A549 (cell line): ENCODE data around the gene FGF18. TPM values are rescaled to one million over a fixed set of nuclear protein-coding genes. Genes with fewer than 3 reads are reported as not detected.
A peak's percentile ranks its signal among the peaks of the same experiment; 100 is the strongest.

ENCODE experiments used
- ATAC-seq, 2 experiments: fragments of 200-7000 bp in 1 of 2; fragments of >200 bp in 1 of 2; cut with Nextera tagmentation in 1 of 2; cut with Tn5 transposase in 1 of 2; 3 replicates each; pipeline versions ENCODE4 v1.8.0 to v1.9.1; 2018 to 2020; ENCODE audit warnings: mild to moderate bottlenecking in 1 of 2, moderate library complexity in 1 of 2
- CTCF ChIA-PET: fragments of 300-600 bp; sonication (Branson Sonifier 250); formaldehyde crosslinking; extraction: SDS; loops from one replicate; lab custom pipeline; 2021; ENCODE audit warnings: antibody characterized with exemption, inconsistent platforms; lab: Yijun Ruan, JAX
- POLR2A ChIA-PET: fragments of 350-600 bp; formaldehyde crosslinking; extraction: SDS; loops from one replicate; lab custom pipeline; 2021; ENCODE audit warnings: antibody characterized with exemption, inconsistent platforms; lab: Yijun Ruan, JAX
- DNase-seq, 2 experiments: peaks; one replicate each; pipeline versions ENCODE4 v3.0.0 to v3.0.0-alpha.2; 2011 to 2016; ENCODE audit warnings: low read depth in 1 of 2, low spot score in 1 of 2
- FAIRE-seq: peaks from 2 replicates; lab custom pipeline; 2011; peaks lifted over from hg19 to GRCh38; lab: Jason Lieb, UNC
- H3K27ac ChIP-seq, 2 experiments: fragments of >200 bp; sonication (Bioruptor Twin); formaldehyde crosslinking; 3 replicates each; pipeline ENCODE4 v1.5.1; 2016 to 2017
- H3K4me1 ChIP-seq: fragments of >200 bp; sonication (Bioruptor Twin); formaldehyde crosslinking; 3 replicates; pipeline ENCODE4 v1.6.1; 2016
- H3K4me2 ChIP-seq: fragments of >200 bp; sonication (Bioruptor Twin); formaldehyde crosslinking; 3 replicates; pipeline ENCODE4 v1.6.1; 2016
- H3K4me3 ChIP-seq: fragments of >200 bp; sonication (Bioruptor Twin); formaldehyde crosslinking; 3 replicates; pipeline ENCODE4 v1.5.1; 2016
- H3K9me3 ChIP-seq: fragments of >200 bp; sonication (Bioruptor Twin); formaldehyde crosslinking; 3 replicates; pipeline ENCODE4 v1.6.1; 2016
- CBX2 ChIP-seq: fragments of 200-600 bp; sonication (generic); IDR thresholded peaks from 2 replicates; pipeline ENCODE4 v1.6.1; 2016; ENCODE audit warnings: low read depth, mild to moderate bottlenecking, borderline replicate concordance
- CBX8 ChIP-seq: fragments of 200-600 bp; sonication (generic); IDR thresholded peaks from 2 replicates; pipeline ENCODE4 v1.6.1; 2016
- CHD4 ChIP-seq: fragments of 200-600 bp; sonication (generic); IDR thresholded peaks from 2 replicates; pipeline ENCODE4 v1.6.1; 2016; ENCODE audit warnings: antibody characterized with exemption, mild to moderate bottlenecking, borderline replicate concordance
- EHF ChIP-seq: fragments of 250-450 bp; sonication (Bioruptor Pico); IDR thresholded peaks from 2 replicates; pipeline ENCODE4 v1.5.0; 2020; ENCODE audit warnings: mild to moderate bottlenecking
- FOSL2 ChIP-seq, 2 experiments: fragments of 450-650 bp in 1 of 2; fragments of >200 bp in 1 of 2; sonication (Bioruptor Twin) in 1 of 2; formaldehyde crosslinking; IDR thresholded peaks; 2 replicates each; pipeline versions ENCODE4 v1.5.0 to v1.6.1; 2016 to 2020; ENCODE audit warnings: mild to moderate bottlenecking in 1 of 2, moderate library complexity in 1 of 2
- FOXS1 ChIP-seq: fragments of 250-450 bp; sonication (Bioruptor Pico); IDR thresholded peaks from 2 replicates; pipeline ENCODE4 v1.5.0; 2020; ENCODE audit warnings: mild to moderate bottlenecking, moderate library complexity
- HOXA7 ChIP-seq: fragments of 250-450 bp; sonication (Bioruptor Pico); IDR thresholded peaks from 2 replicates; pipeline ENCODE4 v1.5.0; 2020; ENCODE audit warnings: mild to moderate bottlenecking, moderate library complexity
- JUN ChIP-seq, 2 experiments: fragments of >200 bp; sonication (Bioruptor Twin); formaldehyde crosslinking; IDR thresholded peaks; 2 replicates in 1 of 2; 3 replicates in 1 of 2; pipeline ENCODE4 v1.6.1; 2016 to 2017
- KDM5A ChIP-seq: fragments of 200-600 bp; sonication (generic); IDR thresholded peaks from 2 replicates; pipeline ENCODE4 v1.6.1; 2016; ENCODE audit warnings: antibody characterized with exemption, mild to moderate bottlenecking
- MAZ ChIP-seq: fragments of 150-350 bp; IDR thresholded peaks from 2 replicates; pipeline ENCODE4 v1.6.1; 2014; ENCODE audit warnings: antibody characterized with exemption, low read depth, low read length, borderline replicate concordance
- NPAS2 ChIP-seq: fragments of 250-450 bp; sonication (Bioruptor Pico); IDR thresholded peaks from 2 replicates; pipeline ENCODE4 v1.8.0; 2022; ENCODE audit warnings: mild to moderate bottlenecking, moderate library complexity, borderline replicate concordance
- RFX5 ChIP-seq: fragments of 450-650 bp; IDR thresholded peaks from 2 replicates; pipeline ENCODE4 v1.7.1; 2014; ENCODE audit warnings: antibody characterized with exemption, mild to moderate bottlenecking, moderate library complexity
- RNF2 ChIP-seq: fragments of 200-600 bp; sonication (generic); IDR thresholded peaks from 2 replicates; pipeline ENCODE4 v1.6.1; 2016; ENCODE audit warnings: low read depth, mild to moderate bottlenecking, antibody characterized with exemption, moderate library complexity, borderline replicate concordance
- SMC3 ChIP-seq: fragments of >200 bp; sonication (Bioruptor Twin); formaldehyde crosslinking; IDR thresholded peaks from 3 replicates; pipeline ENCODE4 v1.6.1; 2018; ENCODE audit warnings: inconsistent platforms
- TP53 ChIP-seq: fragments of 250-450 bp; sonication (Bioruptor Pico); IDR thresholded peaks from 2 replicates; pipeline ENCODE4 v1.5.0; 2021; ENCODE audit warnings: mild to moderate bottlenecking, moderate library complexity
- ZFP36 ChIP-seq: fragments of 450-650 bp; IDR thresholded peaks from 2 replicates; pipeline ENCODE4 v1.6.1; 2014; ENCODE audit warnings: borderline replicate concordance; ENCODE audit not compliant: partially characterized antibody
- ZNF302 ChIP-seq: fragments of 250-450 bp; sonication (Bioruptor Pico); IDR thresholded peaks from 2 replicates; pipeline ENCODE4 v1.9.0; 2021; ENCODE audit warnings: inconsistent platforms, mild to moderate bottlenecking, moderate library complexity
- ZSCAN20 ChIP-seq: fragments of 250-450 bp; sonication (Bioruptor Pico); IDR thresholded peaks from 2 replicates; pipeline ENCODE4 v1.8.0; 2022; ENCODE audit warnings: mild to moderate bottlenecking, moderate library complexity
- WGBS: methylation state at CpG from one replicate; pipeline ENCODE4 v1.1.6; 2017; ENCODE audit errors: missing lambda C conversion rate; 5-methylcytosine and 5-hydroxymethylcytosine counted together
- polyA plus RNA-seq, 4 experiments: library from polyadenylated mRNA; depleted of rRNA in 3 of 4; stranded (reverse); fragments of >200 nt; fragmentation: RNase III in 1 of 4; extraction: RNeasy Plus Mini Kit Qiagen cat#74134 plus additional on column Dnase treatment in 1 of 4; gene quantifications; 2 replicates in 3 of 4; 3 replicates in 1 of 4; pipeline ENCODE4 v1.2.3, GENCODE V29; 2011 to 2017
- TF ChIP-seq, protein P1 (sequence below): fragments of >200 bp; sonication (Bioruptor Twin); formaldehyde crosslinking; IDR thresholded peaks from 2 replicates; pipeline ENCODE4 v1.6.1; 2016
- TF ChIP-seq, protein P2 (sequence below): fragments of 150-350 bp; IDR thresholded peaks from 2 replicates; pipeline ENCODE4 v1.6.1; 2014; ENCODE audit warnings: low read depth, mild to moderate bottlenecking, low read length
- TF ChIP-seq, protein P3 (sequence below): fragments of 200-600 bp; sonication (generic); IDR thresholded peaks from 2 replicates; pipeline ENCODE4 v1.6.1; 2016; ENCODE audit warnings: antibody characterized with exemption, mild to moderate bottlenecking, moderate library complexity
- TF ChIP-seq, protein P4 (sequence below): IDR thresholded peaks from 2 replicates; pipeline ENCODE4 v1.6.1; 2012
- TF ChIP-seq, protein P5 (sequence below): fragments of >200 bp; sonication (Bioruptor Twin); formaldehyde crosslinking; IDR thresholded peaks from 3 replicates; pipeline ENCODE4 v1.5.1; 2016
- TF ChIP-seq, protein P6 (sequence below): IDR thresholded peaks from 2 replicates; pipeline ENCODE4 v1.6.1; 2012

Gene FGF18
- polyA plus RNA-seq, 2 of the 4 experiments (the other 2 are of a cell fraction), result 0.09 to 0.16 TPM

DNA sequence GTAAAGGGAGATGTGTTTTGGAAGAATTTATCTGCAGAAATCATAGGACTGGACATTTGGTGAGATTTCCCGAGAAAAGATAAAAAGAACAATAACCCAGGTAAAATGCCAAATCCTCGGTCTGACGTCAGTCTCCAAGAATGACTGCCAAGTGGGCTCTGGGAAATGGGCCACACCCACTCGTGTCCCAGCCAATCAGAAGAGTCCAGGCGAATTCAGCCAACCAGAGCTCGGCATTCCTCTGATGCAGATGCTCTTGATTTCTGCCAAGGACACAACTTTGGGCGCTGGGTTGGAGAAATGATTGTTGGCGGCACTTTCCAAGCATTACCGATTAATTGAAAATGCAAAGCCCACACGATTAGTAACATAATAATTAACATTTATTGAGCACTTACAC lies 73.3 kb downstream of the FGF18 start:
- Histone ChIP-seq H3K4me2 (no peak overlapping the region), H3K4me1 (peaks cover 15% of the 10 kb centered on the region), H3K4me3 (no peak overlapping the region), H3K27ac (no peak overlapping the region), H3K9me3 (no peaks in the 10 kb centered on the region)
- DNase-seq (peak; percentile 34 to 39), ATAC-seq (peak in 1 of 2 experiments; percentile 40; a peak in 1 of 6 replicates), FAIRE-seq (no peak)
- POLR2A ChIA-PET, result no interaction called here
- CTCF ChIA-PET, result interaction anchor here (1.1 to 1.2 kb wide), 2 partner anchors 14 to 74 kb away, joined by 3 read pairs; partner anchors contain the start of gene FGF18
- WGBS, result 72% methylated on average over 10 of the region's 10 CpGs
- TF ChIP-seq, protein P1, sequence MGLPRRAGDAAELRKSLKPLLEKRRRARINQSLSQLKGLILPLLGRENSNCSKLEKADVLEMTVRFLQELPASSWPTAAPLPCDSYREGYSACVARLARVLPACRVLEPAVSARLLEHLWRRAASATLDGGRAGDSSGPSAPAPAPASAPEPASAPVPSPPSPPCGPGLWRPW, result no peak
- no peak for TF ChIP-seq RFX5
- no peak for TF ChIP-seq NPAS2 (CRISPR knock-in tag)
- TF ChIP-seq KDM5A, result no peak
- no peak for TF ChIP-seq MAZ
- TF ChIP-seq, protein P2, sequence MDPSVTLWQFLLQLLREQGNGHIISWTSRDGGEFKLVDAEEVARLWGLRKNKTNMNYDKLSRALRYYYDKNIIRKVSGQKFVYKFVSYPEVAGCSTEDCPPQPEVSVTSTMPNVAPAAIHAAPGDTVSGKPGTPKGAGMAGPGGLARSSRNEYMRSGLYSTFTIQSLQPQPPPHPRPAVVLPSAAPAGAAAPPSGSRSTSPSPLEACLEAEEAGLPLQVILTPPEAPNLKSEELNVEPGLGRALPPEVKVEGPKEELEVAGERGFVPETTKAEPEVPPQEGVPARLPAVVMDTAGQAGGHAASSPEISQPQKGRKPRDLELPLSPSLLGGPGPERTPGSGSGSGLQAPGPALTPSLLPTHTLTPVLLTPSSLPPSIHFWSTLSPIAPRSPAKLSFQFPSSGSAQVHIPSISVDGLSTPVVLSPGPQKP, result no peak
- TF ChIP-seq CBX8, result no peak
- TF ChIP-seq, protein P3, sequence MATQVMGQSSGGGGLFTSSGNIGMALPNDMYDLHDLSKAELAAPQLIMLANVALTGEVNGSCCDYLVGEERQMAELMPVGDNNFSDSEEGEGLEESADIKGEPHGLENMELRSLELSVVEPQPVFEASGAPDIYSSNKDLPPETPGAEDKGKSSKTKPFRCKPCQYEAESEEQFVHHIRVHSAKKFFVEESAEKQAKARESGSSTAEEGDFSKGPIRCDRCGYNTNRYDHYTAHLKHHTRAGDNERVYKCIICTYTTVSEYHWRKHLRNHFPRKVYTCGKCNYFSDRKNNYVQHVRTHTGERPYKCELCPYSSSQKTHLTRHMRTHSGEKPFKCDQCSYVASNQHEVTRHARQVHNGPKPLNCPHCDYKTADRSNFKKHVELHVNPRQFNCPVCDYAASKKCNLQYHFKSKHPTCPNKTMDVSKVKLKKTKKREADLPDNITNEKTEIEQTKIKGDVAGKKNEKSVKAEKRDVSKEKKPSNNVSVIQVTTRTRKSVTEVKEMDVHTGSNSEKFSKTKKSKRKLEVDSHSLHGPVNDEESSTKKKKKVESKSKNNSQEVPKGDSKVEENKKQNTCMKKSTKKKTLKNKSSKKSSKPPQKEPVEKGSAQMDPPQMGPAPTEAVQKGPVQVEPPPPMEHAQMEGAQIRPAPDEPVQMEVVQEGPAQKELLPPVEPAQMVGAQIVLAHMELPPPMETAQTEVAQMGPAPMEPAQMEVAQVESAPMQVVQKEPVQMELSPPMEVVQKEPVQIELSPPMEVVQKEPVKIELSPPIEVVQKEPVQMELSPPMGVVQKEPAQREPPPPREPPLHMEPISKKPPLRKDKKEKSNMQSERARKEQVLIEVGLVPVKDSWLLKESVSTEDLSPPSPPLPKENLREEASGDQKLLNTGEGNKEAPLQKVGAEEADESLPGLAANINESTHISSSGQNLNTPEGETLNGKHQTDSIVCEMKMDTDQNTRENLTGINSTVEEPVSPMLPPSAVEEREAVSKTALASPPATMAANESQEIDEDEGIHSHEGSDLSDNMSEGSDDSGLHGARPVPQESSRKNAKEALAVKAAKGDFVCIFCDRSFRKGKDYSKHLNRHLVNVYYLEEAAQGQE, result no peak
- no peak for TF ChIP-seq ZNF302 (CRISPR knock-in tag)
- TF ChIP-seq HOXA7, result no peak
- no peak for TF ChIP-seq FOXS1
- TF ChIP-seq, protein P4, sequence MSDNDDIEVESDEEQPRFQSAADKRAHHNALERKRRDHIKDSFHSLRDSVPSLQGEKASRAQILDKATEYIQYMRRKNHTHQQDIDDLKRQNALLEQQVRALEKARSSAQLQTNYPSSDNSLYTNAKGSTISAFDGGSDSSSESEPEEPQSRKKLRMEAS, result no peak
- no peak for TF ChIP-seq TP53 (CRISPR knock-in tag)

DNA sequence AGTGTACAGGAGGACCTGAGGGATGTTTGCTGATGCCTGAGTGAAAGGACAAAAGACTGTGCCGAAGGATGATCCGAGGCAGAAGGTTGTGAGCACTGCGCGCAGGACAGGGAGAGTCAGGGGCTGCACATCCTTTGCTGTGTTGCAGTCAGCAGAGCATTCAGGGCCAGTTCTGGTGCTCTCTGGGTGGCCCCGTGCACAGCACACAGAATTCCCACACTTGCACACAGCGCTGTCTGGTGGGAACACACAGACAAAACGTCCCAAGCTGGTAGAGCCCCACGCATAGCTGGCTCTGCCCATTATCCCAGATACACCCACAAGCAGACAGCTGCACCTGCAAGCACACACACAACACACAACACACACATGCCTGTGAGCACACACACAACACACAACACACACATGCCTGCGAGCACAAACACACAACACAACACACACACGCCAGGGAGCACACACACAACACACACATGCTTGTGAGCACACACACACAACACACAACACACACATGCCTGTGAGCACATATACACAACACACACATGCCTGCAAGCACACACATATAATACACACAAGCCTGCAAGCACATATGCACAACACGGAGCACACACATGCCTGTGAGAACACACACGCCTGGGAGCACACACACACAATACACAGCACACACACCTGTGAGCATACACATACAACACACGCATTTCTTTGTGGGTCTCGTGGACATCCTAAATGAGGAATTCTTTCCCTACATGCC lies 74.4 kb downstream of the FGF18 start:
- peak overlapping the region in 1 of 2 experiments; percentile 85; a peak in 3 of 6 replicates for H3K27ac ChIP-seq
- H3K9me3 ChIP-seq, result no peaks in the 10 kb centered on the region
- no peak overlapping the region; the same call in 2 of the 3 replicates for H3K4me2 ChIP-seq
- ChIA-PET CTCF (interaction anchor here (0.8 to 1.6 kb wide), 4 partner anchors 9 to 75 kb away, joined by 3 to 4 read pairs (median 3); partner anchors contain the start of gene FGF18), POLR2A (no interaction called here)
- H3K4me1 ChIP-seq, result peaks cover 15% of the 10 kb centered on the region
- FAIRE-seq (no peak), ATAC-seq (peak; percentile 22 to 30; a peak in 2 of 6 replicates), DNase-seq (no peak)
- WGBS, result 84% methylated on average over 14 of the region's 14 CpGs
- no peak overlapping the region for H3K4me3 ChIP-seq
- TF ChIP-seq FOSL2 (IDR thresholded peaks at IDR 0.05) (no peak), FOSL2 (CRISPR knock-in tag; IDR thresholded peaks at IDR 0.05) (no peak), CHD4 (no peak), ZFP36 (no peak), JUN (IDR thresholded peaks at IDR 0.05) (no peak), SMC3 (no peak), EHF (CRISPR knock-in tag) (no peak), RNF2 (no peak), ZSCAN20 (CRISPR knock-in tag) (no peak), CBX2 (no peak)
- TF ChIP-seq, protein P5, sequence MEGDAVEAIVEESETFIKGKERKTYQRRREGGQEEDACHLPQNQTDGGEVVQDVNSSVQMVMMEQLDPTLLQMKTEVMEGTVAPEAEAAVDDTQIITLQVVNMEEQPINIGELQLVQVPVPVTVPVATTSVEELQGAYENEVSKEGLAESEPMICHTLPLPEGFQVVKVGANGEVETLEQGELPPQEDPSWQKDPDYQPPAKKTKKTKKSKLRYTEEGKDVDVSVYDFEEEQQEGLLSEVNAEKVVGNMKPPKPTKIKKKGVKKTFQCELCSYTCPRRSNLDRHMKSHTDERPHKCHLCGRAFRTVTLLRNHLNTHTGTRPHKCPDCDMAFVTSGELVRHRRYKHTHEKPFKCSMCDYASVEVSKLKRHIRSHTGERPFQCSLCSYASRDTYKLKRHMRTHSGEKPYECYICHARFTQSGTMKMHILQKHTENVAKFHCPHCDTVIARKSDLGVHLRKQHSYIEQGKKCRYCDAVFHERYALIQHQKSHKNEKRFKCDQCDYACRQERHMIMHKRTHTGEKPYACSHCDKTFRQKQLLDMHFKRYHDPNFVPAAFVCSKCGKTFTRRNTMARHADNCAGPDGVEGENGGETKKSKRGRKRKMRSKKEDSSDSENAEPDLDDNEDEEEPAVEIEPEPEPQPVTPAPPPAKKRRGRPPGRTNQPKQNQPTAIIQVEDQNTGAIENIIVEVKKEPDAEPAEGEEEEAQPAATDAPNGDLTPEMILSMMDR, result no peak
- TF ChIP-seq, protein P2, result no peak
- TF ChIP-seq, protein P6, sequence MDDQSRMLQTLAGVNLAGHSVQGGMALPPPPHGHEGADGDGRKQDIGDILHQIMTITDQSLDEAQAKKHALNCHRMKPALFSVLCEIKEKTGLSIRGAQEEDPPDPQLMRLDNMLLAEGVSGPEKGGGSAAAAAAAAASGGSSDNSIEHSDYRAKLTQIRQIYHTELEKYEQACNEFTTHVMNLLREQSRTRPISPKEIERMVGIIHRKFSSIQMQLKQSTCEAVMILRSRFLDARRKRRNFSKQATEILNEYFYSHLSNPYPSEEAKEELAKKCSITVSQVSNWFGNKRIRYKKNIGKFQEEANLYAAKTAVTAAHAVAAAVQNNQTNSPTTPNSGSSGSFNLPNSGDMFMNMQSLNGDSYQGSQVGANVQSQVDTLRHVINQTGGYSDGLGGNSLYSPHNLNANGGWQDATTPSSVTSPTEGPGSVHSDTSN, result no peak
